GM18909 (cell line): ENCODE results near the gene KDSR.
"Not testable (repeated sequence)": the region's sequence is repeated elsewhere in the genome, so short reads cannot be mapped to it uniquely, and the experiment has no call there.

Source experiments
- ATAC-seq: cut with Tn5 transposase; IDR thresholded peaks from one replicate; pipeline ENCODE4 v1.9.1; 2021; ENCODE audit warnings: mild to moderate bottlenecking; ENCODE audit not compliant: unreplicated experiment, poor library complexity

Gene KDSR

DNA sequence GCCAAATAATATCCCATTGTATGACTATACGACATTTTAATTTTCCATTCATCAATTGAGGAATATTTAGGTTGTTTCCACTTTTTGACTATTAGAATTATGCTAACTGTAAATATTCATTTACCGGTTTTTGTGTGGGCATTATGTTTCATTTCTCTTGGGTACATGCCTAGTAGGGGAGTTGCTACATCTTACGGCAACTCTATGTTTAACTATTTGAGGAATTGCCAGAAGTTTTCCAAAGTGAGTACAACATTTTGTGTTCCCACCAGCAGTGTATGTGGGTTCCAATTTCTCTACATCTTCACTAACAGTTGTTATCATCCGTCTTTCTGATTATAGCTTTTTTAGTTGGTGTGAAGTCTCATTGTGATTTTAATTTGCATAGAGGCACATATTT is 1.6 kb upstream of the KDSR start:
- ATAC-seq = no peak

- peak; percentile 30 for ATAC-seq
Observed at GRCh38 chr18:63366213-63367052, 573 bp downstream of the KDSR start.

GRCh38 chr18:63365876-63366212 is 1.2 kb downstream of the KDSR start:
- ATAC-seq = peak; percentile 3

DNA sequence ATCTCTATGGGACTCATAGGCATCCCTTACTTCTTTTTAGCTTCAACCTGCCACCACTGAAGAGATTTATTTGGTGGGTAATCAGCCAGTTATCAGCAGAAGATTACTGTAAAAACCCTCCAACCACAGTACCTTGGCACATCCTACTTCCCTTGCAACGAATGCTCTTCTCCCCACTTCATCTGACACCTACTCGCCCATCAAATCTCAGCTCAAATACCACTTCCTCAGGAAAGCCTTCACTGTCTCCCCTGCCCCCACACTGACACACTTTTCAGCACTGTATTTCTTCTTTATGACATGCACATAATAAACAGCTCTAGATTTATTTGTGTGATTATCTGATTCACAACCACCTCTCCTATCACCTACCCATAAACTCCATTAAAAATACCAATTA is 3.1 kb downstream of the KDSR start:
- no peak for ATAC-seq

DNA sequence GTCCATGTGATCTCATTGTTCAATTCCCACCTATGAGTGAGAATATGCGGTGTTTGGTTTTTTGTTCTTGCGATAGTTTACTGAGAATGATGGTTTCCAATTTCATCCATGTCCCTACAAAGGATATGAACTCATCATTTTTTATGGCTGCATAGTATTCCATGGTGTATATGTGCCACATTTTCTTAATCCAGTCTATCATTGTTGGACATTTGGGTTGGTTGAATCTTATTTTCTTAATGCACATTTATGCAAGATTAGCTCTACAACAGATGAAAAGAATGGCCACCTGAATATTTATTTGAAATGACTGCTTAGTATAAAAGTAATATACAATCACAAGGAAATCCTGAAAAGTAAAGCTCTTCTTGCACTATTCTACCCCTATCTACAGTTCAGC is 3.6 kb downstream of the KDSR start:
- not testable (repeated sequence) for ATAC-seq

DNA sequence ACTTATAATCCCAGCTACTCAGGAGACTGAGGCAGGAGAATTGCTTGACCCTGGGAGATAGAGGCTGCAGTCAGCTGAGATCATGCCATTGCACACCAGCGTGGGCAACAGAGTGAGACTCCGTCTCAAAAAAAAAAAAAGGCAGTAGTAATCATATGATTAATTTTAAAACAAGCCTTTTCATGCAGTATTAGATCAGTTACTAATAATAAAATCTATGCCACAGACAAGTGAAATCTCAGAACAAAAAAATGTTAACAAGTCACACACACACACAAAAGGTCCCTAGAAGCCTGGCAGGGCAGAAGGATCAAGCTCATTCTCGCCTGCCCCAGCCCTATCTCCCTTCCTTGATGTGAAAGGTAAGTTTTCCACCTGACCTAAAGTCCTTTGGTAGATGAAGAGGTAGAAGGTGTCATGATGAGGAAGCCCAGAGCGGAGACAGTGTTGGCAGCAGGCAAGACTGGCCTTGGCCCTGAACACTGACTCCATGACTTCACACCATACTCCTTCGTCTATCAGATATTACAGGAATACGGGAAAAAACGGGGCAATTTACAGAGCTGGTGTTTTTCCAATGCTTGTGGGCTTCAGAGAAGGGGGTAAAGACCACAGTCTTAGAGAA is 10.6 kb downstream of the KDSR start:
- ATAC-seq = no peak

GRCh38 chr18:63350230-63350629 is 16.8 kb downstream of the KDSR start:
- ATAC-seq = no peak

DNA sequence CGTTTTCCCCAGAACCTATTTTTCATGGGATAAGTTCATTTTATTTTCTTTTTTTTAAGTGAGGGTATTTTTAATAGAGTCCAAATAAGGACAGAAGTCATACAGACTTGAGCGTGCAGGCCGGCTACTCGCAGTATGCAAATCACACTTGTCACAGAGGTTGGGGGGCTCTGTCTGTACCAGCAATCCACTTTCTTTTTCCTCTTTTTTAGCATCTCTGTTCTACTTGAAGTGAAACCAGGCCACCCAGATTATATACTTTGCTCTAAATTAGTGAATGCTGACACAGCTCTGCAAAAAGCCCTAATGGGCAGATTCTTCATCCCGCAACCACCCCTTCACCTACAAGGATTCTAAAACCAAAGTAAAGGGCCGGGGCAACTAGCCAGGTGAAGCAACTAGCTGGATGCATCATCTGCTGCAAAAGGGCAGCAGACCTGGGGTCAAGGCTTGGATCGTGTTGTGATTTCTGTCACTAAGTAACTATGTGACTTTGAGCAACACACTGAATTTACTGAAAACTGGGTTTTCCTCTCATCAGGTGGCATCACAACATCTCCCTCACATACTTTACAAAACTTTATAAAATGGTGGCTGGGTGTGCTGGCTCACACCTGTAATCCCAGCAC is 18.4 kb downstream of the KDSR start:
- peak; percentile 65 for ATAC-seq

DNA sequence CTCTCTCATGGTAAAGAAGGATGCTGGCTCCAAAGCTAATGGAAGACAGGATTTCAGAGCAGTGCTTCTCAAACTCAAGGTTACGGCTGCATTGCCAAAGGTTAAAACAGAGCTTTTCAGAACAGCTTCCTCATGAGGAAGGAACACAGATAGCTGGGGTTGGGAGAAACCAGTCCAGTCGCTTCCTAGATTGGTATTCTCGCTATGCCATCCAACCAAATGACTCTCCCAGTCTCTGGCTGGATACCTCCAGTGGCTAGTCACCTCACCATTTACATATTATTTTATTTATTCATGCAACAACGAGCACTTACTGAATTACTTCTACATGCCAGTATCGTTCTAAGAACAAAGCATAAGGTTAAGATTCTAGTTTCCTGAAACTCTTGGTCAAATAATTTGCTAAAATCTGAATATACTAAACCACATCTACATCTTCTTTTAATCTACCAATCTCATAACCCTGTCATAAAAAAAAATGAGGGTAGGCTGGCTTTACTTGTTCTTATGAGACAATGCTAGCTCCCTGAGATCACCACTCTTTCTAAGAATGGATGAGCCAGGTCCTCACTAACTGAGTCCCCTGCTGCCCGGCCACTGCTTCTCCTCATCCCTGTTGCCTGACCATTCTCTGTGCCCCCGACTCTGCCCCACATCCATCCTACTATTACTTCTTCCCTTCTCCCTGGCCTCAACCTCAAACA is 20.4 kb downstream of the KDSR start:
- ATAC-seq = no peak

DNA sequence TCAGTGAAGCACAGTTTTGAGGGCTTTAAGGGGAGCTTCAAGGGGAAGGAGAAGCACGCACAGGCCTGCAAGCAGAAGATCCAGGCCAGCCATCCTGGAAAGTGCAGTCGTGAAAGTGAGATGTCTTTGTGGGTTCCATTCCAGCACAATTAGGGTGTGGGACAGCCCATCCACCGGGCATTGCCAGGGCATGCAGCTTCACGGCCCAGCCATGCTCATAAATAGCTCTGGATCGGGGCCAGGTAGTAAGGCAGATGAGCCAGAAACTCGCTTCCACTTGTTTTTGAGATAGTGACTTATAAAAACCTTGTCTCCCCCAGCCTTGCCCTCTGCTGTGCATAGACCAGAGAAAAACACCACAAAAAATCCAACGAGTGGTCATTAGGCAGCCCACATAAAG is 21.0 kb downstream of the KDSR start:
- no peak for ATAC-seq

DNA sequence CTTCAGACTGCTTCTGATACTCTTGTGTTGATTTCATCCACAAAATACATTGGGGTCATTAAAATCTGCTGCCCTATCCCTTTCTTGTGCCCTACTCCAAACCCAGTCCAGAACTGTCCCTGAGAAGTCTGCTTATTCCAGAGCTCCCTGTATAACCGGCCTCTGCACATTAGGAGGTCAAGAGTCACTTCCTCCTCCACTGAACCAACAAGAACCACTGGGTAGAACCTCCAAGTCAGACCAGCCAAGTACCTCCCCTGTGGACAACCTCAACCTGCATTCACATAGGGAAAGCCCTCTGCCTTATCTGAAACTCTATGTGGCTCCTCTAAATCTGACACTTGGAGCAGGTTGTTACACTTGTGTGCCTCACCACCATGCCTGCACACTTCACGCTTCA is 22.1 kb downstream of the KDSR start:
- ATAC-seq = no peak

DNA sequence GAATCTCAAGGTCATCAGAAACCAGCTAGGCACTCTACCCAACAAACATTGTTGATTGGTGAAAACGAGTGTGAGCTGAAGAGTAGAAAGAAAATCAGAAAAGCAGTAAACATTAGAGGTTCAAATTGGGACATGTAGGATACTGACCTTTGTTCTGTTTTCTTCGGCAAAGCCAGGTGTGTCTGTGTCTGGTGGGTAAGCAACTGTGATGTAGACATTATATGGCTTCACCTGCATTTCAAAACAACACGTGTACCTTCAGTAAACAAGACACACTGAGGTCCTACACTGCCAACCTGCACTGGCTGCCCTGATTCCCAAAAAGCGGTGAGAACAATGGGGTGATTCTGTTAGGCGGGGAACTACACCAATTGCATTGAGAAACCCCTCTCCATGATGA is 22.7 kb downstream of the KDSR start:
- ATAC-seq = no peak

- ATAC-seq = no peak
Observed at GRCh38 chr18:63342206-63342605, 24.8 kb downstream of the KDSR start.

GRCh38 chr18:63339920-63340484 is 27.0 kb downstream of the KDSR start:
- ATAC-seq = no peak

DNA sequence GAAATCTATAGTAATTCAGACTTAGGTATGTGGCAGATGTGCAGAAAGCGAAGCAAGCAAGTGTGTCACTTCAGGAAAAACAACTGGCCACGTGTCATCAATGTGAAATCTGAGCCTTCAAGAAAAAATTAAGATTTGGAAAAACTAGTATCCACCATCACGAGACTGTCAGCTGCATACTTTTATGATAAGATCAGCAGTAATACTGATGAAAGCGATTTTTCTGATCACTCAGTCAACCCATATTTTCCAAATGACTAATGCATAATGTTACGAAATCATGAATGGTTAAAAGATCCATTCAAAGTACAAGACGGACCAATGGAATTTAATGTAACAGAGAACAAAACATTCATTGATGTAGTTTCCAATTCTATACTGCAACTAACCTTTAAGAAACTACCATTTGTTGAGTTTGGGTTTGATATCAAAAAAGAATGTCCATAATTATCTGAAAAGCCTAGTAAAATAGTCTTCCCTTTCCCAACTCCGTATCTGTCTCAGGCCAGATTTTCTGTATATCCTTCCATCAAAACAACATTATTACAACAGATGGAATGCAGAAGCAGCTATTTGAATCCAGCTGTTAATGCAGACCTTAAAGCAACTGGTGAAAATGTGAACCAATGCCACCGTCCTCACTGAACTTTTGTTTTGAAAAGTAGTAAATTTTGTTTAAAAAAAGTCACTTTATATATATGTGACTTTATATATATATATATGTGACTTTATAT is 30.5 kb downstream of the KDSR start:
- ATAC-seq = no peak

- no peak for ATAC-seq
Observed at GRCh38 chr18:63331105-63331504, 35.9 kb downstream of the KDSR start.

DNA sequence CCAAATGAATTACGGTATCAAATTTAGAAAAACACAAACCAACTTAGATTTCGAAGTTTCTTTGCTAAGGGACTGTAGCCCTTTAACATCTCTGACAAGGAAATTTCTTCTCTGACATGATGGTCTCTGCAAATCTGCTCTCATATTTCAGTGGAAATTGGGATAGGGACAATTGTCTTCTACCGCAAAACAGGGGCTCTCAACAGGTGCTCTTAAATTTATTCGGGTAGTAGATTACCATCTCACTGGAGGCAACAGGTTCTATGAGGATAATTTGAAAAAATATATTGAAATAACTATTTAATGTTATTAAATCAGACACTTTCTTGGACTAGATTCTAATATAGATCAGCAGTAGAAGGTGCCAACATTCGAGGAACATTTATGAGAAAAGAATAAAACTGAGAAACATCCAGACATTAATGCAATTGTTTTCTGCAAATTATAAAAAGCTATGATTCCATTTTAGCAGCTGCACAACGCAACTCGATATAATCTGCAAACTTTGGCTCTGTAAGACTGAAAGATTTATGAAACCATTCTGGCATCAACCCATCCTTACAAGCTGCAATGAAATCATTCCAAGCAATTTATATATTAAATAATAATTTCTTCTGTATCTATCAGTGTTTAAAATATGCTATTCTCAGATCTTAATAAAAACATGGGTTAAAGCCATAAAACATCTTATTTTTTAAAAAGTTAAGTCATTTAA is 37.4 kb downstream of the KDSR start:
- no peak for ATAC-seq

GRCh38 chr18:63326011-63326410 is 41.0 kb downstream of the KDSR start:
- no peak for ATAC-seq

- no peak for ATAC-seq
Observed at GRCh38 chr18:63325086-63325686, 41.8 kb downstream of the KDSR start.
